Neural cell (in vitro differentiated cells): ENCODE results near the gene TMC3. TPM values are rescaled to one million over a fixed set of nuclear protein-coding genes. Genes with fewer than 3 reads are reported as not detected.

Experiments used
- H2AFZ ChIP-seq: fragments of 200-600, 300-800 bp; sonication (generic), shearing (Covaris generic); 2 replicates; pipeline ENCODE4 v1.6.0; 2014; ENCODE audit warnings: low read depth, mild to moderate bottlenecking, antibody characterized with exemption, low read length, moderate library complexity
- H3F3A ChIP-seq: fragments of 200-600 bp; shearing (Covaris generic); 2 replicates; pipeline ENCODE4 v1.6.1; 2016; ENCODE audit warnings: mild to moderate bottlenecking, moderate library complexity, mixed read lengths, antibody characterized with exemption, low read length; ENCODE audit not compliant: insufficient read depth, poor library complexity, severe bottlenecking
- H3K27ac ChIP-seq: fragments of 200-600, 300-800 bp; sonication (generic), shearing (Covaris generic); 2 replicates; pipeline ENCODE4 v1.5.1; 2014; ENCODE audit warnings: mild to moderate bottlenecking, low read length, moderate library complexity
- H3K27me3 ChIP-seq: fragments of 300-800, 200-600 bp; sonication (generic), shearing (Covaris generic); 2 replicates; pipeline ENCODE4 v1.6.0; 2014; ENCODE audit warnings: mild to moderate bottlenecking, low read depth, low read length, moderate library complexity; ENCODE audit not compliant: insufficient read depth
- H3K36me3 ChIP-seq: fragments of 300-800, 200-600 bp; sonication (generic), shearing (Covaris generic); 2 replicates; pipeline ENCODE4 v1.5.1; 2014; ENCODE audit warnings: mild to moderate bottlenecking, antibody characterized with exemption, low read length, moderate library complexity; ENCODE audit not compliant: insufficient read depth
- H3K4me2 ChIP-seq: fragments of 300-800, 200-600 bp; sonication (generic), shearing (Covaris generic); 2 replicates; pipeline ENCODE4 v1.6.0; 2014; ENCODE audit warnings: mild to moderate bottlenecking, low read length
- H3K4me3 ChIP-seq: fragments of 300-800, 200-600 bp; sonication (generic), shearing (Covaris generic); 2 replicates; pipeline ENCODE4 v1.5.1; 2014; ENCODE audit warnings: mild to moderate bottlenecking, low read length, moderate library complexity
- H3K79me2 ChIP-seq: fragments of 200-600 bp; shearing (Covaris generic); replicated peaks from 2 replicates; pipeline ENCODE4 v1.6.0; 2014; ENCODE audit warnings: mild to moderate bottlenecking, low read length, moderate library complexity; ENCODE audit not compliant: insufficient read depth
- H3K9ac ChIP-seq: fragments of 300-800, 200-600 bp; sonication (generic), shearing (Covaris generic); 2 replicates; pipeline ENCODE4 v1.6.1; 2016; ENCODE audit warnings: mild to moderate bottlenecking, low read length, mixed read lengths
- H3K9me2 ChIP-seq: fragments of 200-600 bp; shearing (Covaris generic); 2 replicates; pipeline ENCODE4 v1.6.1; 2016; ENCODE audit warnings: mild to moderate bottlenecking, low read length, mixed read lengths; ENCODE audit not compliant: insufficient read depth
- H3K9me3 ChIP-seq: fragments of 200-600, 300-800 bp; sonication (generic), shearing (Covaris generic); 2 replicates; pipeline ENCODE4 v1.6.1; 2016; ENCODE audit warnings: mild to moderate bottlenecking, mixed run types, low read length, moderate library complexity, mixed read lengths
- H4K20me1 ChIP-seq: fragments of 200-600 bp; shearing (Covaris generic); 2 replicates; pipeline ENCODE4 v1.6.1; 2016; ENCODE audit warnings: mild to moderate bottlenecking, mixed run types; ENCODE audit not compliant: insufficient read depth
- CTCF ChIP-seq: fragments of 450-650 bp; IDR thresholded peaks from 2 replicates; pipeline ENCODE4 v1.5.1; 2014; ENCODE audit warnings: antibody characterized with exemption, mild to moderate bottlenecking, moderate library complexity; ENCODE audit not compliant: poor library complexity, severe bottlenecking
- EP300 ChIP-seq: fragments of 450-650 bp; conservative IDR thresholded peaks from 2 replicates; pipeline ENCODE4 v1.6.1; 2014; ENCODE audit warnings: antibody characterized with exemption, mild to moderate bottlenecking, moderate library complexity; ENCODE audit not compliant: poor library complexity, severe bottlenecking
- EZH2 ChIP-seq: fragments of 200-600, 300-800 bp; shearing (Covaris generic), sonication (generic); IDR thresholded peaks from 2 replicates; pipeline ENCODE4 v1.6.1; 2014; ENCODE audit warnings: antibody characterized with exemption, low read length, borderline replicate concordance, mild to moderate bottlenecking; ENCODE audit not compliant: insufficient read depth, poor library complexity, severe bottlenecking
- MXI1 ChIP-seq: fragments of 450-650 bp; conservative IDR thresholded peaks from 2 replicates; pipeline ENCODE4 v1.6.1; 2014; ENCODE audit warnings: antibody characterized with exemption, mild to moderate bottlenecking; ENCODE audit not compliant: poor library complexity, severe bottlenecking
- POLR2AphosphoS5 ChIP-seq: IDR thresholded peaks from 2 replicates; pipeline ENCODE4 v1.6.1; 2012
- RAD21 ChIP-seq: fragments of 450-650 bp; conservative IDR thresholded peaks from 2 replicates; pipeline ENCODE4 v1.6.1; 2014; ENCODE audit warnings: antibody characterized with exemption, mild to moderate bottlenecking, moderate library complexity
- REST ChIP-seq: IDR thresholded peaks from 2 replicates; pipeline ENCODE4 v1.6.1; 2012; ENCODE audit warnings: borderline replicate concordance
- SMC3 ChIP-seq: fragments of 450-650 bp; conservative IDR thresholded peaks from 2 replicates; pipeline ENCODE4 v1.6.1; 2014; ENCODE audit warnings: antibody characterized with exemption, mild to moderate bottlenecking, moderate library complexity; ENCODE audit not compliant: poor library complexity
- TAF1 ChIP-seq: IDR thresholded peaks from 2 replicates; pipeline ENCODE4 v1.6.1; 2012; ENCODE audit warnings: low read depth
- polyA plus RNA-seq: library from polyadenylated mRNA; depleted of rRNA; stranded (reverse); fragments of >200 nt; gene quantifications from 2 replicates; pipeline ENCODE4 v1.2.3, GENCODE V29; 2014

TMC3 gene
- polyA plus RNA-seq, 1 donor from 2014 or later: not detected

- Histone ChIP-seq H3K9ac (no peak overlapping the region), H3K9me2 (no peaks in the 10 kb centered on the region), H3K27ac (no peak overlapping the region), H2AFZ (no peak overlapping the region), H3K79me2 (no peaks in the 10 kb centered on the region), H4K20me1 (no peaks in the 10 kb centered on the region), H3K9me3 (no peaks in the 10 kb centered on the region), H3K27me3 (no peaks in the 10 kb centered on the region), H3K4me3 (no peak overlapping the region), H3F3A (no peaks in the 10 kb centered on the region), H3K4me2 (no peak overlapping the region), H3K36me3 (no peaks in the 10 kb centered on the region)
- TF ChIP-seq MXI1 (no peak), SMC3 (no peak), EP300 (no peak), EZH2 (no peak), TAF1 (no peak), POLR2AphosphoS5 (no peak), REST (no peak), RAD21 (no peak), CTCF (no peak)
Observed at GRCh38 chr15:81373176-81373575, 837 bp downstream of the TMC3 start.

DNA sequence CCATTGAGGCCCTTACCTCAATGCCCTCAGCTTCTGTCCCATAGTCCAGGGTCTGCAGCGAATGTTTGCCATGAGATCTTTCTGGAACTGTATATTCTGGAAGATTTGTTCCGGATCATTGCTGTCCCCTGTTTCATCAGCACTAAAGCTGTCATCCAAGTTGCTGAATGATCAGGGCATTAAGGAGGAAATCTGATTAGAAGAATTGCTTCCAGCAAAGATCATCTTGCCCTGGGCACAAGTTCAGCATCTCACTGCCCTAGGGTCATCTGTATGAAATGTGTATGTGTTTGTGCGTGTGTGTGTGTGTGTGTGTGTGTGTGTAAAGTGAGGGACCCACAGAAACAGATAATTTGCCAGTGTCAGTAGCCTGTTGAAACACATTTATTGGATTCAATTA, 1.4 kb downstream of the TMC3 start:
- no peaks in the 10 kb centered on the region for H3K36me3 ChIP-seq

More for the DNA sequence above, 1.4 kb downstream of the TMC3 start:
- no peaks in the 10 kb centered on the region for H3F3A ChIP-seq
- no peaks in the 10 kb centered on the region for H3K9me3 ChIP-seq
- H3K79me2 ChIP-seq: no peaks in the 10 kb centered on the region
- no peaks in the 10 kb centered on the region for H4K20me1 ChIP-seq
- no peak overlapping the region for H3K4me2 ChIP-seq
- H3K9me2 ChIP-seq: no peaks in the 10 kb centered on the region
- H2AFZ ChIP-seq: no peak overlapping the region
- H3K27me3 ChIP-seq: no peaks in the 10 kb centered on the region
- no peak overlapping the region for H3K9ac ChIP-seq
- no peak overlapping the region for H3K27ac ChIP-seq
- no peak overlapping the region for H3K4me3 ChIP-seq
- TF ChIP-seq EP300: no peak
